GM19328 (cell line): ENCODE measurements around the gene MYOF.

Experiments
- ATAC-seq: cut with Tn5 transposase; IDR thresholded peaks from one replicate; pipeline ENCODE4 v1.9.1; 2021; ENCODE audit warnings: mild to moderate bottlenecking, moderate library complexity; ENCODE audit not compliant: unreplicated experiment

The MYOF gene

DNA sequence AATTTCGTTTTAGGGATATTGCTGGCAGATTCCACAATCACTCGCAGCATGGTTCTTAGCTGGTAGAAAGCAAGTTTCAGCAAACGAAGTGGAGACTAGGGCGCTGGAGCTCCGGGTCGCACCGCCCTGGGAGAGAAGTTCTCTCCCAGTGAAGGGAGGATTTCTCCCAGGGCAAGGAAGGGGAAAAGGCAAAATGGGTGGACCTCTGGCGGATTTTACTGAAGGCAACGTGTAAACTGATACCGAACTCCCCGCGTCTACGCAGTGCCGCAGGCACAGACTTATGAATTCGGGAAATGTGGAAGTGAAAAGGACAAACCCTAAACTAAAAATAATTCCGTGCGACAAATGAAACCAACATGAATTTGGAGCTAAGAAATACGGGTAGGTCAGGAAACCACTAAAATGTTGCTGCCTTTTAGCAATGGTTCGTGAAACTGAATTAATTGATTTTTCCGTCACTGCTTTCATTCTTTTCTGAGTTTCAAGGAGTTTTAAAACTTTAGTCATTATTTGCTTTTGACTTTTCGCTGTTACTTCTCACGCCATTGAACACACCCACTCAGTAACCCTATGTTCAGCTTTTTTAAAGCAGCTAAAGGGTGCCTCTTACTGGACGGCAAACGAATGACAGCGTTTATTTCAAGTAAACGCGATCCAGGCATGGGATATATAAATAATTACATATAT, at the start of gene MYOF:
MYOF (minus strand) TSS at position 190 of the 690 bp plus-strand sequence; CDS start at position 50, 140 bp downstream.
- ATAC-seq: peak; percentile 73

- ATAC-seq: no peak
Observed at GRCh38 chr10:93518531-93518930, 36.4 kb upstream of the MYOF start.

- no peak for ATAC-seq
Observed at GRCh38 chr10:93516006-93516380, 33.9 kb upstream of the MYOF start.

DNA sequence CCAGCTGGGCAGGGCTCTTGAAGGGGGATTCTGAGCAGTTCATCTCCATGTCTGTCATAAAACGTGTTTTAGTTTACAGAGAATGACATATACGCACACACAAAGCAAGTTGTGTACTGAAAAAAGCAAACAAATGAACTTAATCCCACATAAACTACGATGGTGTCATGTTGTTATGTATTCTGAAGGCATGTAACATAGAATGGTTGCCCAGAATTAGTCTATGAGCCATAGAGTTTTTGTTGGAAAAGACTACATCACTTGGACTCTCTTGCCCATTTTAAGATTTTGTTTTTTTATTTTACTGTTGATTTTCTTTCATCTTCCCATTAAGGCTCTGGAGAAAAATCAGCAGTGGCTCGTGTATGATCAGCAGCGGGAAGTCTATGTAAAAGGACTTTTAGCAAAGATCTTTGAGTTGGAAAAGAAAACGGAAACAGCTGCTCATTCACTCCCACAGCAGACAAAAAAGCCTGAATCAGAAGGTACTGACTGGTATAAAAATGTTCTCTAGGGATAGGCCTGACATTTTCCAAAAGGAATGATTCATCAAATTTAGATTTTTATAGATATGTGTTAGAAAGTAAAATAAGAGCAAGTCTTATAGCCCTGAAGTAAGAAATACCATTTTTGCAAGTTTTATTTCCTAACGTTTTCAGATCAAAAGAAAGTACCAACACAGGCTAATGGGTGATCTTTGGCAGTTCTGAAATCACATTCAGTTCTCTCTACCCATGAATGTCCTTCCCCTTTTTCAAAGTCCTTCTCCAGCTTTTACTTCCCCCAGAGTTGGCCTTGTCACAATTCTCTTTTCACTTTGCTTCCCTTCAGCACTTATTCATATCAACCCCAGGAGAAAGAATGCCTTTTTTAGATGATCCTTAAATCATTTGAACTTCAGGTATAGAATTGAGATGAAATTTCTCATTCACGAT, 33.2 kb upstream of the MYOF start:
- ATAC-seq: no peak

GRCh38 chr10:93514521-93514920, 32.4 kb upstream of the MYOF start:
- ATAC-seq: no peak

GRCh38 chr10:93513091-93513490, 31.0 kb upstream of the MYOF start:
- ATAC-seq: no peak

- no peak for ATAC-seq
Observed at GRCh38 chr10:93512565-93512964, 30.4 kb upstream of the MYOF start.

- no peak for ATAC-seq
Observed at GRCh38 chr10:93509816-93510215, 27.7 kb upstream of the MYOF start.

DNA sequence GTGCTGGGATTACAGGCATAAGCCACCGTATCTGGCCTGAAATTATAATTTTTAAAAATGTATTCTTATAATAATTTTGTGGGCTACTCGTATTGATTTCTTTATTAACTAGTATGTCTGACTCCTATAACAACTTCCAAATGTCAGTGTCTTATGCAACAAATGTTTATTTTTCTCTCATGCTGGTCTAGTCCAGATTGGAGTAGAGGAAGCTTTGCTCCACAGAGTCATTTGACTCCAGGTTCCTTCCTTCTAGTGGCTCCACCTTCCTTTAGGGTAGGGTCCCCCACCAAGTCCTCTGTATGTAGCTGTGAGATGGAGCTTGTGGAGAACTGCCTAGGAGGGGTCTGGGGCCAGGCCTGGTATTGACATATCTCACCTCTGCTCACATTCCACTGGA, 22.9 kb upstream of the MYOF start:
- ATAC-seq: no peak

GRCh38 chr10:93503075-93503474, 20.9 kb upstream of the MYOF start:
- peak; percentile 75 for ATAC-seq

- no peak for ATAC-seq
Observed at GRCh38 chr10:93501650-93502049, 19.5 kb upstream of the MYOF start.

DNA sequence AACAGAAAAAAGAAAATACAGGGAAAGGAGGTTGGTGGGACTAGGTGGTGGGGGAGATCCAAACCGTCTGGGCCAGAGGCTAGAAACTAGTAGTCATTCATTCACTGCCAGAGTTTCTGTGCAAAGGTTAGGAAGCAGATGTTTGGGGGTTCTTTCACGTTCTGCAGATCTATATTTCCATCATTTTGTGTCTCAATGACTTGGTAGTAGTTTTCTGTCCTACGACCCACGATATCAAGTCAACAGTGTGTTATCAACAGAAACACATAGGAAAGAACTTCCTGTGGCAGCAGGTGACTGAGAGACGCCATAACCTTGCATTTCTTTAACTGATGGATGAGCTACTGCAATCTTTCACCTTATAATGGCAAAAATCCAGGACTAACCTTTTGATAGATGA, 16.0 kb upstream of the MYOF start:
- no peak for ATAC-seq

GRCh38 chr10:93496322-93497041, 14.3 kb upstream of the MYOF start, which contains the start of gene CEP55:
Gene CEP55, plus strand, starts transcription at chr10:93496612. Its CDS starts 3,440 bp downstream, at chr10:93500052.
- peak; percentile 100 for ATAC-seq

GRCh38 chr10:93495654-93496321, 13.7 kb upstream of the MYOF start:
- ATAC-seq: peak; percentile 13

GRCh38 chr10:93494494-93494893, 12.4 kb upstream of the MYOF start:
- no peak for ATAC-seq

GRCh38 chr10:93493162-93493561, 11.0 kb upstream of the MYOF start:
- no peak for ATAC-seq

- ATAC-seq: no peak
Observed at GRCh38 chr10:93491602-93492121, 9.5 kb upstream of the MYOF start.

DNA sequence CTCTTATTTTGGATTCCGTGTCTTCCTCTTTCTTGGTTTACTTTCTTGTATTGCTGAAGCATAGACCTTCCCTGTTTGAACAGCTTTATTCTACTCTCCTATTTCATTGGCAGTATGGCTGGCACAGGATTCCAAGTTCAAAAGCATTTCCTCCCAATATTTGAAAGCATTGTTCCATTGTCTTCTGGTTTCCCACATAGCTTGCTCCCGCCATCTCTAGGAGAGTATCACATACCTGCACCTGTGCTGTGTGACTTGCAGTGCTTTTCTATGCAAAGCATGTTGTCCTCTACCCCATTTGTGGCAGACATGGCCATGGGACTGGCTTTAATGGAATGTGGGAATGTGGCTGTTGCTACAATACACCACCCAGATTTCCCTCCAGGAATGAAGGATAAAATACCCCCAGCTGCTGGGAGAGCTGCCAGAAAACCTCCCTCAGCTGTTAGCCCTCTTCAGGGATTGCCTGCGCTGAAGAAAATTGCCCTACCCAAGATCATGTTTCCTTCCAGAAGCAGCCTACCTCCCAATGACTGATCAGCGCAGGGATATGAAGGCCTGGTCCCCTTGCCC, 6.9 kb upstream of the MYOF start:
- no peak for ATAC-seq

DNA sequence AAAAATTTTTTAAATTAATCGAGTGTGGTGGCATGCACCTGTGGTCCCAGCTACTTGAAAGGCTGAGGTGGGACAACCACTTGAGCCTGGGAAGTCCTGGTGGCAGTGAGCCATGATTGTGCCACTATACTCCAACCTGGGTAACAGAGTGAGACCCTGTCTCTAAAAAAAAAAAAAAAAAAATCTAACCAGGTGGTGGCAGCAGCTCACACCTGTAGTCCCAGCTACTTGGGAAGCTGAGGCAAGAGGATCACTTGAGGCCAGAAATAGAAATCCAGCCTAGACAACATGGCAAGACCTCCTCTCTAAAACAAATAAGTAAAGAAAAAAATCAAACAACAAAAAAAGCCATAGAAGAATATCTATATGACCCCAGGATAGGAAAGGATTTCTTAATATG, 3.6 kb upstream of the MYOF start:
- no peak for ATAC-seq

- ATAC-seq: no peak
Observed at GRCh38 chr10:93481637-93482144, 443 bp downstream of the MYOF start.
